Activated CD8-positive, alpha-beta T cell treated with anti-CD3 and anti-CD28 coated beads, Interleukin-2, amount 10 ng/mL, durations not matched to agents 7 days and 5 days (primary cell): Measurements from ENCODE around the gene RUNX3. TPM values are rescaled to one million over a fixed set of nuclear protein-coding genes. Genes with fewer than 3 reads are reported as not detected.
A peak's percentile ranks its signal among the peaks of the same experiment; 100 is the strongest.

ENCODE experiments used
- ATAC-seq: fragments of 150-1000 bp; cut with Tn5 transposase; one replicate; pipeline ENCODE4 v1.10.0; 2021; ENCODE audit warnings: moderate library complexity
- CTCF ChIA-PET: fragments of 350-600 bp; sonication (Branson Sonifier 250); formaldehyde crosslinking; loops from one replicate; lab custom pipeline; 2021; ENCODE audit warnings: antibody characterized with exemption; lab: Charles Lee
- POLR2A ChIA-PET: fragments of 350-600 bp; sonication (Branson Sonifier 250); formaldehyde crosslinking; loops from one replicate; lab custom pipeline; 2021; ENCODE audit warnings: antibody characterized with exemption; lab: Charles Lee
- DNase-seq: peaks from one replicate; pipeline ENCODE4 v3.0.0-alpha.2; 2020
- H3K27ac Mint-ChIP-seq: one replicate; pipeline ENCODE4 v1.8.0; 2021; ENCODE audit warnings: mild to moderate bottlenecking, mixed read lengths
- H3K27me3 Mint-ChIP-seq: one replicate; pipeline ENCODE4 v1.8.0; 2021; ENCODE audit warnings: low read depth, mixed read lengths
- H3K36me3 Mint-ChIP-seq: one replicate; pipeline ENCODE4 v1.8.0; 2021; ENCODE audit warnings: low read depth, mixed read lengths
- H3K4me1 Mint-ChIP-seq: one replicate; pipeline ENCODE4 v1.8.0; 2021; ENCODE audit warnings: low read depth, mixed read lengths
- H3K4me3 Mint-ChIP-seq: one replicate; pipeline ENCODE4 v1.8.0; 2021; ENCODE audit warnings: mild to moderate bottlenecking, mixed read lengths
- H3K9me3 Mint-ChIP-seq: one replicate; pipeline ENCODE4 v1.8.0; 2022; ENCODE audit warnings: mixed read lengths; ENCODE audit not compliant: insufficient read depth
- total RNA-seq, 2 experiments: library from RNA; stranded (reverse); gene quantifications; one replicate each; pipeline ENCODE4 v1.2.3, GENCODE V29; 2021

The RUNX3 gene
- total RNA-seq, 2 experiments from 2014 or later, result 144 to 147 TPM

DNA sequence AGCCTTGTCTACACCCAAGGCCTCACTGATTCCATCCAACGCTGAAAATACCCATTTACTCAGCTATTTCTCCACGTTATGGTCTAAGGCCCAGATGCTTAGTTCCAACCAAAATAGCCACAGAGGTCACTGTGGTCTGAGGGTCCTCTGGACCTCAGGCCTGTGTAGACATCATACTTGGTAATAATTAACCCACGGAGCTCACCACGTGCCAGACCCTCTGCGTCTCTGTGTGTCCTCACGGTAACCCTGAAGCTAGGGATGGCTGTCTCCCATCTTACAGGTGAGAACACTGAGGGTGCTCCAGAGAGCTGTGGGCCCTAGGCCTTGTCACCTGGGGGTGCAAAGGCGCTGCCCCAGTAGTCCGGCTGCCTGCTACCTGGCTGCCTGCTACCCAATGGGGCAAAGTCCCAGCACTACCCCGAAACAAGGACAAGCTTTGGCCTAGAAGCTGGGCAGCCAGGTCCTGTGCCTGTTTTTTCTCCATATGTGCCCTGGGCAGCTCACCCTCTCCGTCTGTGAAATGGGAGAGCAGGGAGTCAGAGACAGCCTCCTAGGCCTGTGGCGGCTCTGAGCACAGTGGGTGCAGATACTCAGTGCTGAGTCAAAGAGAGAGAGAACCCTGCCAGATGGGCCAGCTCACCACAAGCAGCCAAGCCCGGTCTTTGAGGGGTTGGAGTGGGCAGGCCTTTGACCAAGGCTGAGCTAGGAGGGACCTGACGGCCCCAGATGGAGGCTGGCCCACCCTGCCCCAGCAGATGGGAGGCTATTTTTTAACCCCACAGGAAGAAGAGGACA, 17.0 kb upstream of the RUNX3 start:
- peak overlapping the region; percentile 83 for H3K27ac Mint-ChIP-seq
- H3K9me3 Mint-ChIP-seq, result no peaks in the 10 kb centered on the region
- no peaks in the 10 kb centered on the region for H3K27me3 Mint-ChIP-seq
- ChIA-PET POLR2A (interaction anchor here (0.6 to 1.6 kb wide), 10 partner anchors 9 to 300 kb away, joined by 3 to 6 read pairs (median 3); partner anchors contain the start of gene RSRP1), CTCF (interaction anchor here (0.9 to 2.5 kb wide), 9 partner anchors 14 to 170 kb away, joined by 3 to 13 read pairs (median 4); partner anchors contain the start of gene RUNX3)
- H3K36me3 Mint-ChIP-seq, result peaks cover 90% of the 10 kb centered on the region
- ATAC-seq, result peak; percentile 40
- DNase-seq, result no peak
- peak overlapping the region; percentile 22 for H3K4me3 Mint-ChIP-seq
- peaks cover 94% of the 10 kb centered on the region for H3K4me1 Mint-ChIP-seq

DNA sequence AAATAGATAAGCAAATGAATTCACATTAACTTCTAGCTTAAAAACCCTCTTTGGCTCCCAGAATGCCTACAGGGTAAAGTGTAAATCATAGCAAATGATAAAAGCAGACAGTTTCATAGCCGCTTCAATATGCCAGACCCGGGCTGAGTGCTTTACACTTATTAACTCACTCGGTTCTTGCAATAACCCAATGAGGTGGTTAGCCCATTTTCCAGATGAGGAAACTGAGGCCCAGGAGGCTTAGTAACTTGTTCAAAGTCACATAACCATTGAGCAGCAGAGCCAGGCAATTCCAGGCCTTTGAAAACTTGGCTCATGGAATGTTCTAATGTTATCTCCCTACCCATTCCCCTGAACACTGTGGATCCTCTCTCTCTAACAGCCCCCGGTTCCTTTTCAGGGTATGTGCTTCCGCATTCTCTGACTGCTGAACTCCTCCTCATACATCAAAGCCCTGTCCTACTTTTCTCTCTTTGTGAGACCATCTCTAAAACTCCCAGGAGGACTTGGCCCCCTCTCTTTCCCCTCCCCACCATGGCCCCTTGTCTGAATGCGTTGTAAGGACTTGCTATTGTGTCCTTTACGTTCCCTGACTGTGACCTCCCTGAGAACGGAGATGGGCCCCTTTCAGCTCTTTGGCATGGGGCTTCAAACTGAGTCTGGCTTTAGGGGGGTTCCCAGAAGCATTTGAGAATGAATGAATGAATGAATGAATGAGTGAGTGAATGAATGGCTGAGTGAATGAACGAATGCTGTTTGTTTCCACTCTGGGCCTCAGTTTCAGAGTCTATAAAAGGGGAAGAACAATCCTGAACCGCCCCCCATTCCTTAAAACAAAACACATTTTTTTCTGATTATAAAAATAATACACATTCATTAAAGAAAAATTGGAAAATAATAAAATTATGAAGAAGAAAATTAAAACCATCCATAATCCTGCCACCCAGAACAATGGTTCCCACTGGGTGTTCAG, 15.6 kb upstream of the RUNX3 start:
- DNase-seq, result no peak
- H3K27me3 Mint-ChIP-seq, result no peaks in the 10 kb centered on the region
- peaks cover 92% of the 10 kb centered on the region for H3K4me1 Mint-ChIP-seq
- no peak for ATAC-seq
- no peaks in the 10 kb centered on the region for H3K9me3 Mint-ChIP-seq
- H3K27ac Mint-ChIP-seq, result peak overlapping the region; percentile 74
- no peak overlapping the region for H3K4me3 Mint-ChIP-seq
- H3K36me3 Mint-ChIP-seq, result peaks cover 88% of the 10 kb centered on the region
- ChIA-PET POLR2A (interaction anchor here (1.4 to 1.5 kb wide), 2 partner anchors 8 to 19 kb away, joined by 3 read pairs; no protein-coding TSS in a partner anchor), CTCF (interaction anchor here (2.0 to 2.7 kb wide), 3 partner anchors 14 to 156 kb away, joined by 7 to 13 read pairs (median 10); partner anchors contain the start of gene RUNX3)

- H3K27ac Mint-ChIP-seq, result peak overlapping the region; percentile 67
- CTCF ChIA-PET, result interaction anchor here (1.0 to 2.7 kb wide), 4 partner anchors 7 to 157 kb away, joined by 3 to 10 read pairs (median 5); partner anchors contain the start of gene RUNX3
- peaks cover 90% of the 10 kb centered on the region for H3K36me3 Mint-ChIP-seq
- DNase-seq (no peak), ATAC-seq (no peak)
- peaks cover 90% of the 10 kb centered on the region for H3K4me1 Mint-ChIP-seq
- no peak overlapping the region for H3K4me3 Mint-ChIP-seq
- POLR2A ChIA-PET, result interaction anchor here (1.5 kb wide), 1 partner anchor 9 kb away, joined by 3 read pairs; no protein-coding TSS in a partner anchor
- H3K27me3 Mint-ChIP-seq, result no peaks in the 10 kb centered on the region
- no peaks in the 10 kb centered on the region for H3K9me3 Mint-ChIP-seq
These were observed 14.2 kb upstream of the RUNX3 start for GRCh38 chr1:24944318-24944717.

DNA sequence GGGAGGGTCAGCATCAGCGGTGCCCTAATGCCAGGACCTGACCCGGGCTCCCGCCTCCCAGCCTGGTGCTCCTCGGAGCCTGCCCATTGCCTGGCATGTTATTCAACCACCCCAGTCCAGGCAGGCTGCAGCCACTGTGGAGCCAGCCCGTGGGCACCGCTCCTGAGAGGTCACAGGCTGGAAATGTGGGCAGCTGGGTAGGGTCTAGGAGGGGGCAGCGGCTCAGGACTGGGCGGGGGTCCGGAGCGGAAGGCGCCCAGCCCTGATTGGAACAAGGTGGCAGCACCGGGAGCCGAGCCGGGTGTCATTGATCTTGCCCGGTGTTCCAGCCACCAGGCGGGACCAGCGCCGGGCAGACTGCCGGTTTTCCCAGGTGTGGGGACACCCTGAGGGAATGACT, 12.7 kb upstream of the RUNX3 start:
- Mint-ChIP-seq H3K4me1 (peaks cover 90% of the 10 kb centered on the region), H3K36me3 (peaks cover 90% of the 10 kb centered on the region), H3K27ac (no peak overlapping the region), H3K27me3 (no peaks in the 10 kb centered on the region), H3K4me3 (no peak overlapping the region), H3K9me3 (no peaks in the 10 kb centered on the region)
- no peak for DNase-seq
- ChIA-PET POLR2A (no interaction called here), CTCF (interaction anchor here (0.7 to 1.4 kb wide), 3 partner anchors 9 to 159 kb away, joined by 3 read pairs; no protein-coding TSS in a partner anchor)
- no peak for ATAC-seq

GRCh38 chr1:24941564-24941963, 11.5 kb upstream of the RUNX3 start:
- ATAC-seq (peak; percentile 17), DNase-seq (no peak)
- Mint-ChIP-seq H3K4me3 (no peak overlapping the region), H3K36me3 (peaks cover 90% of the 10 kb centered on the region), H3K9me3 (no peaks in the 10 kb centered on the region), H3K27me3 (no peaks in the 10 kb centered on the region), H3K27ac (peak overlapping the region; percentile 70), H3K4me1 (peaks cover 89% of the 10 kb centered on the region)
- CTCF ChIA-PET, result interaction anchor here (0.7 to 7.0 kb wide), 4 partner anchors 9 to 158 kb away, joined by 3 to 28 read pairs (median 8); no protein-coding TSS in a partner anchor
- POLR2A ChIA-PET, result interaction anchor here (0.6 to 1.3 kb wide), 2 partner anchors 24 to 114 kb away, joined by 3 to 5 read pairs; no protein-coding TSS in a partner anchor

DNA sequence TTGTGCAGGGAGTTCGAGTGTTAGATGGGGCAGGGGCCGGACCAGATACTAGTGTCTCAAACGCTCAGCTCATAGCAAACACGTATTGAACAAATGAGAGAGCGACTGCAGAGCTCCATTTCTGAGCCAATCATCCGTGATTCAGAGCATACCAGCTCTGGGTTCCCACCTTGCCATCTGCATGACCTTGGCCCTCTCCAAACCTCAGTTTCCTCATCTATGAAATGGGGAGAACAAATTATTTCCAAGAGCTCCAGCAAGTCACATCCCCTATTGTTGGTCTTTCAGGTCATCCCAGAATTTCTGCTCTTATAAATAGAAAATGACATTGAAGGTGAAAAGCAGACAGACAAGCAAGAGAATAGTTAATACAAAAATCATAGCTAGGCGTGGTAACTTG, 10.2 kb upstream of the RUNX3 start:
- Mint-ChIP-seq H3K4me3 (no peak overlapping the region), H3K27ac (peak overlapping the region; percentile 59), H3K36me3 (peaks cover 90% of the 10 kb centered on the region), H3K4me1 (peaks cover 92% of the 10 kb centered on the region), H3K27me3 (no peaks in the 10 kb centered on the region), H3K9me3 (no peaks in the 10 kb centered on the region)
- no peak for ATAC-seq
- CTCF ChIA-PET, result interaction anchor here (1.1 to 7.0 kb wide), 5 partner anchors 7 to 161 kb away, joined by 3 to 28 read pairs (median 4); no protein-coding TSS in a partner anchor
- POLR2A ChIA-PET, result interaction anchor here (0.9 to 1.2 kb wide), 3 partner anchors 10 to 23 kb away, joined by 3 to 6 read pairs (median 3); partner anchors contain the start of gene RUNX3
- no peak for DNase-seq

DNA sequence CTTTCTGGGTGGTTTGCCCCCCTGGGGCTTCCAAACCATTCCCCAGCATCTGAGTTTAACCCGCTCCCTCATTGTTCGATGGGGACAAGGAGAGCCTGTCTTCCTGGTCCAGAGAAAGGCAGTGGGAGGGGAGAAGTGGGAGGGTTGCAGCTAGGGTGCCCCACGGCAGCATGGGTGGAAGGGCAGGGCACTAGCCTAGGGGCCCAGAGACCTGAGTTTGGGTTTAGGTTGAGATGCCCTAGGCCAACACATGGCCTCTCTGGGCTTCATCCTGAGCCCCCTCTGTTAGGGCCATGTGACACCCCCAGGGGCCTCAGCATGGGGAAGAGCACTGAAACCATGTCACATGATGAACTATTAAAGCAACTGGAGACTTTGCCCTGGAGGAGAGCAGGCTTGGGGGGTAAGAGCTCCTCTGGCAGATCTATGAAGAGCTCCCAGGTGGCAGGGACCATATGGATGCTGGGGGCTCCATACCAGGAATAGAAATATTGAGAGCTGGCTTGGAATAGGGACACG, 9.7 kb upstream of the RUNX3 start:
- no peak for ATAC-seq
- ChIA-PET POLR2A (interaction anchor here (0.9 to 1.2 kb wide), 3 partner anchors 10 to 23 kb away, joined by 3 to 6 read pairs (median 3); partner anchors contain the start of gene RUNX3), CTCF (interaction anchor here (1.1 to 7.0 kb wide), 4 partner anchors 17 to 162 kb away, joined by 3 to 28 read pairs (median 4); no protein-coding TSS in a partner anchor)
- H3K4me1 Mint-ChIP-seq, result peaks cover 90% of the 10 kb centered on the region
- no peaks in the 10 kb centered on the region for H3K9me3 Mint-ChIP-seq
- peaks cover 91% of the 10 kb centered on the region for H3K36me3 Mint-ChIP-seq
- peak overlapping the region; percentile 32 for H3K27ac Mint-ChIP-seq
- DNase-seq, result no peak
- H3K27me3 Mint-ChIP-seq, result no peaks in the 10 kb centered on the region
- H3K4me3 Mint-ChIP-seq, result no peak overlapping the region

DNA sequence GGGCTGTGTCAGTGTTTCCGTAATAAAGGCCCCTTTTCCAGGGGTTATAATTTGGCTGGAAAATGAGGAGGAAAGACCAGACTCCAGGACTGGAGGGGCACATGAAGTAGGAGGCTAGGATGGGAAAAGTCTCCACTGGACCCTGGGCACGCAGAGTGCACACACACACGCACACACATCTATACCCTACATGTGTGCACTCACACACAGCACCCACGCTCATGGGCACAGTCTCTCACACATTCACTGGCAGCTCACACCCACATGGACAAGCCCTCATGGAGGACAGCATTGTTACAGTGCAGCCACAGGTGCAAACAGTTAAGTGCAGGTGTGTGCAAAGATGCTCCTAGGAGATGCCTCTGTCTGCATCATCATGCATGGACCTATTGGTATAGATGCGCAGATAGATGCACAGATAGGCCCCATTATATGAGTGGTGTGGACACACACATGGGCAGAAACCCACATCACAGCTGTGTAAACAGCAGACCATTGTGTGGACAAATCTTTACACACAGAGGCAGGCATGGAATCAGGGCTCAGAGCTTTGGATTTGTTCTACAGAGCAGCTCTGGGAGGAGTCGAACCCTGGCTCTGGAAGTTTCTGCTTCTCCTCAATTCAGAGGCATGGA, 9.1 kb upstream of the RUNX3 start:
- ChIA-PET POLR2A (interaction anchor here (1.1 kb wide), 1 partner anchor 12 kb away, joined by 3 read pairs; no protein-coding TSS in a partner anchor), CTCF (interaction anchor here (1.6 to 7.0 kb wide), 2 partner anchors 17 to 98 kb away, joined by 3 to 28 read pairs; no protein-coding TSS in a partner anchor)
- H3K27ac Mint-ChIP-seq, result peak overlapping the region; percentile 37
- ATAC-seq, result no peak
- DNase-seq, result no peak
- no peaks in the 10 kb centered on the region for H3K9me3 Mint-ChIP-seq
- H3K36me3 Mint-ChIP-seq, result peaks cover 91% of the 10 kb centered on the region
- H3K4me1 Mint-ChIP-seq, result peaks cover 90% of the 10 kb centered on the region
- H3K4me3 Mint-ChIP-seq, result no peak overlapping the region
- no peaks in the 10 kb centered on the region for H3K27me3 Mint-ChIP-seq

- no peak for ATAC-seq
- no peaks in the 10 kb centered on the region for H3K9me3 Mint-ChIP-seq
- DNase-seq, result no peak
- peak overlapping the region; percentile 77 for H3K27ac Mint-ChIP-seq
- H3K4me1 Mint-ChIP-seq, result peaks cover 90% of the 10 kb centered on the region
- ChIA-PET CTCF (interaction anchor here (7.0 kb wide), 1 partner anchor 99 kb away, joined by 28 read pairs; no protein-coding TSS in a partner anchor), POLR2A (no interaction called here)
- peaks cover 91% of the 10 kb centered on the region for H3K36me3 Mint-ChIP-seq
- H3K27me3 Mint-ChIP-seq, result no peaks in the 10 kb centered on the region
- no peak overlapping the region for H3K4me3 Mint-ChIP-seq
These were observed 8.2 kb upstream of the RUNX3 start for GRCh38 chr1:24938276-24938675.

- Mint-ChIP-seq H3K27ac (peak overlapping the region; percentile 49), H3K9me3 (no peaks in the 10 kb centered on the region), H3K4me1 (peaks cover 92% of the 10 kb centered on the region), H3K4me3 (no peak overlapping the region), H3K27me3 (no peaks in the 10 kb centered on the region), H3K36me3 (peaks cover 89% of the 10 kb centered on the region)
- no peak for DNase-seq
- ChIA-PET CTCF (interaction anchor here (1.9 to 7.0 kb wide), 2 partner anchors 100 to 165 kb away, joined by 6 to 28 read pairs; no protein-coding TSS in a partner anchor), POLR2A (interaction anchor here (1.5 kb wide), 1 partner anchor 15 kb away, joined by 3 read pairs; no protein-coding TSS in a partner anchor)
- ATAC-seq, result no peak
These were observed 6.6 kb upstream of the RUNX3 start for GRCh38 chr1:24936684-24937083.
